Tongue (tissue), 2 donors: ENCODE results near the gene TNS4. TPM values are rescaled to one million over a fixed set of nuclear protein-coding genes. Genes with fewer than 3 reads are reported as not detected.

Experiments used
- DNase-seq: peaks from one replicate; pipeline ENCODE4 v3.0.0-alpha.2; 2015
- total RNA-seq: library from RNA; depleted of rRNA; stranded (reverse); fragments of >200 nt; gene quantifications from one replicate; pipeline ENCODE4 v1.2.3, GENCODE V29; 2014

Gene TNS4
- total RNA-seq, 1 donor from 2014 or later, result 10.4 TPM

DNA sequence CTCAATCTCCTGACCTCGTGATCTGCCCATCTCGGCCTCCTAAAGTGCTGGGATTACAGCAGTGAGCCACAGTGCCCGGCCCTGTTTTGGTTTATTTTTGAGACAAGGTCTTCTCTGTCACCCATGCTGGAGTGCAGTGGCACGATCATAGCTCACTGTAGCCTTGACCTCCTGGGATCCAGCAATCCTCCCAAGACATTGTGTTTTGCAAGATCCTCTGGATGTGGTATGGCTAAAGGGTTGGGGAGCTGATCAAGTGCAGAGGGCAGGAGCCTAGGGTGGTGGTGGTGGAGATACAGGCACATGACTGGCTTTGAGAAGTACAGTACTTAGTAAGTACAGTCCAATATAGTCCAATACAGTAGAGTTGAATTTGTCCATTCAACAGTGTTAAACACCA lies 16.6 kb upstream of the TNS4 start:
- DNase-seq, result no peak

DNA sequence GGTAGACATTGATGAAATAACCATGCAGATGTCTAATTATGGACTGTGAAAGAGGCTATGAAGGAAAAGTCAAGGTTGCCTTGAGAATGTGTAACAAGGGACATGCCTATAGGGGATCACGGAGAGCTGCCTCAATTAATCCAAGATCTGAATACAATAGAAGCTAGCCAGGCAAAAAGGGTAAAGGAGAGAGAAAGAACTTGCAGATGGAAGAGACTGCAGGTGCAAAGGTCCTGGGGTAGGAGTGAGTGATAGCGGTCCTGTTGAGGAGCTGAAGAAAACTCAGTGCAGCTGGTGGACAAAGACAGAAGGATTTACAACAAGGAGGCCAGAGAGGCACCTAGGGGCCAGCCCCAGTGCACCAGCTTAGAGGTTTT lies 15.9 kb upstream of the TNS4 start:
- DNase-seq, result no peak

DNA sequence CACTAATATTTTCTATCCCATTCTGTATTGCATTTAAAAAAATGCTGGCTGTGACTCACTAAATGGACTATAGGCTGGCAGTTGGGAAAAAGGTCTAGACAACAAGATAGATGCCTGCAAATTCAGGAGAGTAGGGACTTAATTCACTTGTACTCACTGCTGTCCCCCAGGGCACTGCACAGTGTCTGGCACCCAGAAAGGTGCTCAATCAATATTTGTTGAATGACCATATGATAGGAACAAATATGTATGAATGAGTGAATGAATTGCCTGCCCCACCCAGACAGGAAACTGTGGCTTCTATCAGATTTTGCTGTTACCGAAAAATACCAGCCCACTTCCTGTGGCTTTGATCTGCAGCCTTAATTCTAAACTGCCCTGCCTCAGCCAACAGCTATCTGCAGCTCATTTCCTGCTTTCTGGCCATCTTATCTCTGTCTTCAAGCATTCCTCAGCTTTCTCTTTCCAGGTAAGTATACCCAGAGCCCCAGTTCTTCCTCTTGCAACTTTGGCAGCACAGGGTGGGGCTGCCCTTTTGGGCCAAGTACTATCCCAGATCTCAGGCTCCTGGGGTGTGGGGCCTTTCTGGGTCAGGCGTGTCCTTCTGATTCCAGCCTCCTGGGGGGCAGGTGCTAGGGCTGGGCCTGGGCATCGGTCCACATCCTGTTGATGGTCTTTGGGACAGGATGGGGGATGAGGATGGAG lies 15.3 kb upstream of the TNS4 start:
- no peak for DNase-seq

DNA sequence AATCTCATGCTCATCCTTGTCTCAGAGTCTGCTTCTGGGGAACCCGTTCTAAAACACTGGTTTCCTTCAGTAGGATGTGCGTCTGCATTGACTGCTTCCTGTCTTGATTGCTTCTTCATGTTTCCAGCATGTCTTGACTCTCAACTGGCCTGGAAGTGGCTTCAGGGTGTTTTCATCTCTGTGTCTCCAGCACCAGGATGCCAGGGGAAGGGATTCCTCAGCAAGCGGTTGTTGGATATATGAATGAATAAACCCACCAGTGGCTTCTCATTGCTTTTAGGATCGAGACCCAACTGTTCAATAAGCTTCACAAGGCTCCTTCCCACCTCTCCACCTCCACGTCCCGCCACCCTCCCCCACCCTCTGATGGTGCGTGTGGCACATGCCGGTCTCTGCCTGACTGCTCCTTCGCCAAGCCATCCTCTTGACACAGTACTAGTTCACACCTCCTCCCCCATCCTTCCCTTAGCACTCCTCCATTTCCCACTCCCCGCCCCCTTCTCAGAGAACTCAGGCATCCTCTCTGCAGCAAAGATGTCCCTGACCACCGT lies 14.1 kb upstream of the TNS4 start:
- no peak for DNase-seq

DNA sequence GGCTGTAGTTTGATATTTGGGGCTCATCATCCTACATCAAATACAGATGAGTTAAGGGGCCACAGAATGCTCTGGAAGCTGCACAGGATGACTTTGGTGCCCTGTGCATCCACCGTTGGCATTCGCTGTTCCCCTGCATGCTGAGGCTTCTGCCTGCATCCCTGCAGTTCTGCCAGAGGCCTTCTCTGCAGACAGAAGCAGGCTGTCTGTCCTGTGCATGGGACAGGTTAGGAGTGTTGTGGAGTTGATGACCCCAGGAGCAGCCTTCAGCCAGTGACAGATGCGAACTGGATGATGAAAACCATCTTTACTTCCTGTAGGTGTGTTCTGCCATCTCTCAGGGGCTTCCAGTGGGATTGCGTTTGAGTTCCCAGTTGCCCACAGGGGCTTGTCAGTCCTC lies 13.6 kb upstream of the TNS4 start:
- DNase-seq, result no peak

DNA sequence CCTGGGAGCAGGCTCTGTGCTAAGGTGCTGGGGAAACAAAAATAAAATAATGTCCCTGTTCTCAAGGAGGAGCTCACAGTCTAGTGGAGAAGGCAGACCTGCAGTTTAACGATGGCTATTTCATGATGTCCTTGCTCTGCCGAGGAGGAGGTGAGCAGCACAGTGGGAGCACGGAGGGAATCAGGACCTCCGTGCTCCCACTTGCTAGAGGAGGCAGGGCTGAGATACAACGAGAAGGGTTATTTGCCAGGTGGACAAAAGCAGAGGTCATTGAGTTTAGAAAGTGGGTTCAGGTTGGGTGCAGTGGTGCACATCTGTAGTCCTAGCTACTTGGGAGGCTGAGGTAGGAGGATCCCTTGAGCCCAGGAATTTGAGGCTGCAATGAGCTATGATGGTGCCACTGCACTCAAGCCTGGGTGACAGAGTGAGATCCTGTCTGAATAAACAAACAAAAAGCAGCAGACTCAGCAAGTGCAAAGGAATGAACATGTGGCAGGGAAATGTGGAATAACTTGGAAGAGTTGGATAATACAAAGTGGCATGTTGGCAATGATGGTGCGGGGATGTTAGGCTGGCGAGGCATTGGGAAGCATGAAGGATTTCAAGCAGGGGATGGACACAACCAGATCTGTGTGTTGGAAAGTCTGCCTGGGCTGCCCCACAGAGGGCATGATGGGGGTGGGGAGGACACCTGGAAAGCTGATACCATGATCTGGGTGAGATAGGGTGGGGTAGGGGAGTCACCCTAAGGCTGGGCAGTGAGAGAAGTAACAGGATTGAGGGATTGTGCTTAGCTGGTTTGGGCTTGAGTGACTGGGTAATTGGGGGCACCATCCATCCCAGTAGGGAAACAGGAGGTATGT lies 12.8 kb upstream of the TNS4 start:
- DNase-seq, result no peak

DNA sequence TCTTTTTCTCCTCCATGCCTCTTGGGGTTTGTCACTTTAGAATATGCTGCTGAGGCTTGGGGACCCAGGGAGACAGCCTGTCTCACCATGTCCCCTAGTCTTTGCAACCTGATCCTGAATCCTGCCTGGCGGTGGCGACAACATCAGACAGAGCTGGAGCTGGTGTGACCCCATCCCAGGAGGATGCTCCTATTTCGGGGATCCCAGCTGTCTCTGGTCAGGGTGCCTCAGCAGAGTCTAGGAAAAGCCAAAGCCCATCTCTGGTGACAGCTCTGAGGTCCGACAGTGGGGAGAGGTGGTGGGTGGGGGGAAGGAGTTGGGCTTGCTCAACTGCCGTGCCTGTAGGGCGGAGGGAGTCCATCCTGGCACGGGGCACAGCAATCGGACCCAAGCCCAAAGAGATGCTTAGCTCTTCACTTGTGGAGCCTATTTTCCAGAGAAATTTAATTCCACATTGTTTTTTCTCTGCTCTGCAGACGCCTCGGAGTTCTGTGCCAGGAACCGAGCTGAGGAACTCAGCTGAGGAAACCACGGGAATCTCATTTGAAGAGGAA lies 10.3 kb upstream of the TNS4 start:
- no peak for DNase-seq

DNA sequence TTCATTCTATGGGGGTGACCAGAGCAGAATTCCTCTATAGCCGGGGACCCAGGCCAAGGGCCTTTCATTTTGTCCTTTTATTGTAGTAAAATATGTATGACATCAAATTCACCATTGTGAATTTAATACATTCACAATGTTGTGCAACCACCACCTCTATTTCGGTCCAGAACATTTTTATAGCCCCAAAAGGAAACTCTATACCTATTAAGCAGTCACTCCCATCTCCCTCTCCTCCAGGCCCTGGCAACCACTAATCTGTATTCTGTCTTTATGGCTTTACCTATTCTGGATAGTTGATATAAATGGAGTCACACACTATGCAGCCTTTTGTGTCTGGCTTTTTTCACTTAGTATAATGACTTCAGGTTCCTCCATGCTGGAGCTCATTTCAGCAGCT lies 9.7 kb upstream of the TNS4 start:
- no peak for DNase-seq

DNA sequence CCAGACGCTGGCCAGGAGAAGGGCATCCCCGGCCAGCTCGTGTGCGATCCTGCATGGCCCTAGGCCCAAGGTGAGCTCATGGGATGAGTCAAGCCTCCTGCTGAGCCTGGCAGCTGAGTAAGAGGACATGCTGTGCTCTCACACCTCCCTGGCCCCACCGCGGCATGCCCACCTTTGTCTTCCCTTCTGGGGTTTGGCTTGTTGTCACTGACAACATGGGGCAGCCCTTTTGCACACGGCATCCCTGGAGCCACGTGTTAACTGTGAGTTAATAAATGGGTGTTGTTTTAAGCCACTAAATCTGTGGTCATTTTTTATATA lies 8.9 kb upstream of the TNS4 start:
- no peak for DNase-seq

DNA sequence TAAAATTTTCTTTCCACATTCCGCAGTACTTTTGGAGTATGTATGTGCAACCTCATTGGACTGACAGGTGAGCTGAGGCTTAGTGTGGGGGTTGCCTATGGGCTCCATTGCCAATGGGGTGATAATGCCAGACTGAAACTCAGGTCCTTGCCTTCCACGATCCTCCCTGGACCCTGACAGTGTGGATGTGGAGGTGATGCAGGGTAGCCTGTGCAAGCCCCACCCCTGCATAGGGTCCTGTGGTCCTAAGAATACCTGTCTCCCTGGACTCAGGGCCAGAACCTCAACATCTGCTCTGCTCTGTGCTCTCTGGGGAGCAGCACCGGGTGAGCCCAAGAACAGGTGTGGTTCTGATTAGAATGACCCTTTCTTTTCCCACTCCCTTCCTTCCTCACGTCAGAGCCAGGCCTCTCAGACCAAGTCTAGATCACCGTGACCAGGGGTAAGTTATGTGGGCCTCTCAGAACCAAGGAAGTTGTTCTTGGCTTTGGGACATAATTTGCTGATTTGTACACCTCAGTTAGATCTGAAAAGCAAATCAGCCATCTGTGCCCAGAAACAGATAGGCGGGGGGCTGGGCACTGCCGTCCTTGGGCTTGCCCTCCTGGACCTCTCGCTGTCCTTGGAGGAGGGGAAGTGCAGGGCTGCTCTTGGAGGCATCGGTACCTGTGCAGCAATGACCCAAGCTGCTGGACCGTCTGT lies 8.4 kb upstream of the TNS4 start:
- DNase-seq, result no peak

DNA sequence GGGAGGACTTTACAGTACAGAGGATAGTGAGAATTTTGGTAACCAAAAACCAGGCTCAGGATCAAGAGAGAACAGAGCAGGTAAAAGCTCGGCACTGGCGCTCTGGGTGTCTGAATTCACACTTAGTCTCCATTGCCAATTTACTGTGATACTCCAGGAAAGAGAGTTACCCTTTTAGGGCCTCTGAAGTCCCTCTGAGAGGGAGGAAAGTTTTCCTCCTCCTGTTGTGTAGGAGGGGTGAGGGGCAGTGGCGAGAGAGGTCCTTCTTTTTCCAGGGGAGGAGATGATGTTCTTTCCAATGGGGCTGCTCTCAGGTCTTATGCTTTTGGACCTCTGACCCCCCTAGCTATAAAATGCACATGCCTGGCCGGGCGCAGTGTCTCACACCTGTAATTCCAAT lies 5.4 kb upstream of the TNS4 start:
- no peak for DNase-seq

DNA sequence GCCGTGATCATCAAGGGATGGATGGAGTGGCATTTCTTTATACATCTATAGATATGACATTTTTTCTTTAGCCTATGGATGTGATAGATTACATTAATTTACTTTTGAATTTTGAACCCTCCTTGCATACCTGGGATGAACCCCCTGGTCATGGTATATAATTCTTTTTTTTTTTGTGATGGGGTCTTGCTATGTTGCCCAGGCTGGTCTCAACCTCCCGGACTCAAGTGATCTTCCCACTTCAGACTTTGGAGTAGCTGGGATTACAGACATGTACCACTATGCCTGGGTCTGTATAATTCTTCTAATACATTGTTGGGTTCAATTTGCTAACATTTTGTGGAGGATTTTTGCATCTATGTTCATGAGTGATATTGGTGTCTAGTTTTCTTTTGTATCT lies 1.7 kb upstream of the TNS4 start:
- no peak for DNase-seq

DNA sequence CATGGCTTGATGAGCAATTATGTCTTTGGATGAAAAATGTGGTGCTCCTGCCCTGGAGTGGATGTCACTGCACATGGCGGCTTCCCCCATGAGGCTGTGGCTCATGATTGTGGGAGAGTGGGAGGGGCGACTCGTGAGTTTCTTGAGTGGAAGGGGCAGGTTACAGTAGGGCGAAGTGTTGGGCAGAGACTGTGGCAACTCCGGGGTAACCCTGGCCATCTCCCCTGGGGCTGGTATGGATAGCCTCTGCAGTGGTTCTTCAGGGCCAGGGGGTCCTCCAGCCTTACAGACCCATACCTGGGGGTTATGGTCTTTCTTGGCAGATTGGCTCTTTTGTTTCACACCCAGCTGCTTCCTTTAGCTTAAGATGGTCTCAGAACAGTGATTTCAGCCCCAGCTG lies 1.3 kb upstream of the TNS4 start:
- no peak for DNase-seq

DNA sequence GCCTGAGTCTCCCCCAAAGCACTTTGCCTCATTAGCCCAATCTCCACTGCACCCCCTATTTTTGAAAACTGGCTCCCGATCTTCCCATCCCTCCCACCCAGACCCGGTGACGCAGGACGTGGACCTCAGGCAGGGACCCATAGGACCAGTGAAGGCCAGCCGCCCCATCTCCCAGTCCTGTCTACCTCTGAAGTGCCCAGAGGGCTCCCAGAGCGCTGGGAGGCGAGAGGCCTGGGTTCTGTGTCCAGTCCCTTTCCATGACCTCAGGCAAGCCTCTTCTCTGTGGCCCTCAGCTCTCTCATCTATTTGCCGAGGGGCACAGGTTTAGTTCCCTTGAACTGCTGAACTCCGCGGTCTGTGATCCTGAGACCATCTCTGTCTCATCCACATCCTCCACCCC lies 714 bp downstream of the TNS4 start:
- DNase-seq, result no peak

DNA sequence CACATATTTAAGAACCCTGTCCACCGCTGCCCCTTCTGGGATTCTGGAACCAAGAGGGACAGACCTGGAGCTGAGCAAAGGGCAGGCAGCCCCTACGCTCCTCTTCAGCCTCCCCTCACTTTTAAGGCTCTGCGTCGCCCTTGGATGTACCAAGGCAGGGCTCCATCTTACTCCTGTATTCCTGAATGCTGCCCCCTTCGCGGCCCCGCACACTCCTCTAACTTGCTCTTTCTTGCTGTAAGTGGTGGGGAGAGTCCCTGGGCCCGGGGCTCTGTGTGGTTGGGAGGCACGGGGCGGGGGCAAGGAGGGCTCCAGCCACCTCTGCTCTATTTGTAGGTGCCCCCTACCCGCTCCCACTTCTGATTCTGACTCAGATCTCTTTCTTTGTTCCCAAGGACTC lies 1.2 kb downstream of the TNS4 start:
- no peak for DNase-seq

DNA sequence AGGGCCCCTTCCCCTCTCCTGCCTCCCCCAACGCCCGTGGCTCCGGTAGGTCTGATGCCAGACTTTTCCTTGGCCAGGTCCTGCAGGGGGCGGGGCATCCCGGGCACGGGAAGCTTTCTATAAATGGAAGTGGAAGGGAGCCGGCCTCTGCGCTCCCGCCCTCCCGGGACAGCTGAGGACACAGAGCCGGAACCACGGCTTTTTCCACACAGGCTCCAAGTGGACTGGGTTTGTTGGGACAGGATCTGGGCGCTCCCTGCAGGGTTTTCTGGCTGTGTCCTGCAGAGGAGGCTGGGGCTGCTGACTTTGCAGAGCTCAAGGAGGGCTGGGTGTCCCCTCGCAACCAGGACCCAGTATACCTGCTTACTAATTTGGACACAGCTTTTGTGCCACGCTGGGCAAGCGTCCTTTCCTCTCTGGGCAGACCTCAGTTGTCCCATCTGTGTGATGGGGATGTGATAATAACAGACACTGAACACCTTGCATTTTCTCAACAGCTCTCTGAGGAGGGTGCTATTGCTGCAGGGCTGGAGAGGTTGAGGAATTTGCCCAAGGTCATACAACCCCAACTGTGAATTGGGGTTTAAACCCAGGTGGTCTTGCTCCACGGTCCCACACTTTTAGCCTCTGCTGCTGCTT lies 1.8 kb downstream of the TNS4 start:
- peak; percentile 86 for DNase-seq

DNA sequence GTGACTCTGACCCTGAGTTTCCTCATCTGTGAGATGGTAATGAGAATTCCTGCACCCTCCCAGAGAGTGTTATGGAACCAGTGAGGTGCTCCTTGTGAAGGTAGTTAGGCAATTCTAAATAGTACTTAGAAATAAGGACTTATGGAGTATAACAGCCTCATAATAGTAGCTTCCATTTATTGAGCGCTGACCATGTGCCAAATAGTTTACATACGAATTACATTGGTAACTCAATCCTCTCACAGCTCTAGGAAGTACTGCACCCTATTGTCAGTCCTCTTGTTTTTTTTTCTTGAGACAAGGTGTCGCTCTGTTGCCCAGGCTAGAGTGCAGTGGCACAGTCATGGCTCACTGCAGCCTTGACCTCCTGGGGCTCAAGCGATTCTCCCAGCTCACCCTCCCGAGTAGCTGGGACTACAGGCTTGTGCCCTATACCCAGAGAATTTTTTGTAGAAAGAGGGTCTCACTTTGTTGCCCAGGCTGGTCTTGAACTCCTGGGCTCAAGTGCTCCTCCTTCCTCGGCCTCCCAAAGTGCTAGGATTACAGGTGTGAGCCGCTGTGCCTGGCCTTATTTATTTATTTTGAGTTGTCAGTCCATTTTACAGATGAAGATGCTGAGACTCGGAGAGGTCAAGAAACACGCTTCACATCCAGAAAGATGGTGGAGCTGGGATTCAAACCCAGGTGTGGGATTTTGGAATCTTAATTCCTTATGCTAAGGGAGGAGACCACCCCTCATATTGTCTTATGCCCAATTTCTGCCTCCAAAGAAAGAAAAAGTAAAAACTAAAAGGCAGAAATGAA lies 2.9 kb downstream of the TNS4 start:
- DNase-seq, result no peak

DNA sequence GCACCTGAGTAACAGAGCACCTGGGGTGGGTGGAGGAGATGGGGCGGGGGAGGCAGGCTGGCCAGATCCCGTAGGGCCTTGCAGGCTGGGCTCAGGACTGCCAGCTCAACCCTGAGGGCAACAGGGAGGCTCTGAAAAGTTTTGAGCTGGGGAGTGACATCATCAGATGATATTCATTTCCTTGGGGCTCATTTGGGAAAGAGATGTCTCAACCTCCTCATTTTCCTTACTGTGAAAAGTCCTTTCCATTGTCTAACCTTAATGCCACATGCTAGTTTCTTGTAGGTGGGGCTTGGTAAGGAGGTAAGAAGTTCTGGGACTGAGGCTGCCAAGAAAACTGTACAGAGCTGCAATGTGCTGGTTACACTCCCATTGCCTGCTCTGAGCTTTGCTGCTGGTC lies 3.7 kb downstream of the TNS4 start:
- no peak for DNase-seq

DNA sequence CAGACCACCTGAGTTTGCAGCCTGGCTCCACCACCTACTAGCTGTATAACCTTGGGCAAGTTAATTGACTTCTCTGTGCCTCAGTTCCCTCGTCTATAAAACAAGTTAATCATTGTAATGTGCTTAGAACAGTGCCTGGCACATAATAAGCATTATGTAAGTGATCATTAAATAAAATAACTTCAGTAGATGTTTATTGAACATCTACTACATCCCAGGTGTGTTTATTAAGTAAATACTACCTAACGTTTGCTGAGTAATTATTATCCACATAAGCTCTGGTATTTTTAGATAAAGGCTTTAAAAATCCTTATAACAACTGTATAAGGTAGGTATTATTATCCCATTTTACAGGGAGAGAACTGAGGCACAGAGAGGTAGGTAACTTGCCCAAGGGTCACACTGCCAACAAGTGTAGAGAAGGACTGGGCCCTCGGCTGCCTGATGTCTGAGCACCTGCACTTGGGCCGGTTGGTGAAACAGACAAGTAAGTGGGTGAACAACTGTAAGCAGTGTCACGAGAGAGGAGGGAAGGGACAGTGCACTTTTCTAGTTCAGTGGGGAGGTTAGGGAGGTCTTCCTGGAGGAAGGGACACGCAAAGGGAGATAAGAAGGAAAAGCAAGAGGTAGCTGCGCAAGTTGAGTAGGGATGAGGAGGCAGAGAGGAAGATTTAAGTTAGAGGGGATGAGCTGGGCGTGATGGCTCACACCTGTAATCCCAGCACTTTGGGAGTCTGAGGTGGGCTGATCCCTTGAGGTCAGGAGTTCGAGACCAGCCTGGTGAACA lies 4.6 kb downstream of the TNS4 start:
- DNase-seq, result no peak

DNA sequence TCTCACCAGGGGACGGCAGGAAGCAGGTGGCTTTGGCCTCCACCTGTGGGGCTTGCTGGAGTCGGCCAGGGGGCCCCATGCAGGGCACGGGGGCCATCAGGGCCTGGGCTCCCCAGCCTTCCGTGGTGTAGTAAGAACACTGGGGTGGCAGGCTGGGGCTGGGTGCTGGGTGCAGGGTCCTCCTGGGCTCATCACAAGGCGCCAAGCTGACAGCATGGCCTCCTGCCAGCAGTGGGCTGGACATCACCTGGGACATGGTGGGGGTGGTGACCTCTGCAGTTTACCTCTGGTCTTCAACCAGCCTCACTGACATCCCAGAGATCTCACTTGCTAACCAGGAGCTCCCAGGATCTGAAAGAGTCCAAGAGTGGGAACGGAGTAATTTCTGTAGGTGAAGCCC lies 5.3 kb downstream of the TNS4 start:
- DNase-seq, result no peak

DNA sequence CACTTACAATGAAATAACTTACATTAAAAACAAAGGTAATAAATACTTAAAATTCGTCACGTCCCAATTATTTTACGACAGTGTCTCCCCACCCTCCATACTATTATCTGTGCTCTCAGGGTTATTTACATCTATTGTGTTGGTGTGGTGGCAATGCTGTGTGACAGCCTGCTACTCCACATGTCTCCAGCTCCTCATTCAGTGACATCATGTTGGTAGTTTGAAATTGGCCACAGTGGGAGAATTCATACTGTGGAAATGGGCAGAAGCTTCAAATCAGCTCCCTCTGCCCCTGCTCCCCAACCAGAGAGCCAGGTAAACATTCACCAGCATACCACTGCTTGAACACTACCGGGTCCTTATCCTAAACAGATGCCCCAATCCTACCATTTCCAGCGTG lies 6.3 kb downstream of the TNS4 start:
- DNase-seq, result no peak
